AG04450 (cell line): ENCODE results near the gene SHANK1. TPM values are rescaled to one million over a fixed set of nuclear protein-coding genes. Genes with fewer than 3 reads are reported as not detected.

Source experiments
- CTCF ChIA-PET: fragments of 300-600, 350-600 bp; formaldehyde crosslinking; extraction: SDS; loops from one replicate; lab custom pipeline; 2022; ENCODE audit warnings: antibody characterized with exemption, inconsistent platforms; lab: Charles Lee
- POLR2A ChIA-PET: fragments of 350-600 bp; formaldehyde crosslinking; extraction: SDS; loops from one replicate; lab custom pipeline; 2021; ENCODE audit warnings: antibody characterized with exemption, inconsistent platforms; lab: Yijun Ruan, JAX
- DNase-seq: peaks from one replicate; pipeline ENCODE4 v3.0.0-alpha.2; 2011; ENCODE audit warnings: low read depth, low spot score
- H3K27ac ChIP-seq: one replicate; pipeline ENCODE4 v1.5.1; 2012; ENCODE audit warnings: low read depth, low read length, control low read depth
- H3K27me3 ChIP-seq: one replicate; pipeline ENCODE4 v1.6.0; 2012; ENCODE audit warnings: low read length; ENCODE audit not compliant: control insufficient read depth, insufficient read depth
- H3K4me3 ChIP-seq: 2 replicates; pipeline ENCODE4 v1.5.1; 2011; ENCODE audit warnings: mild to moderate bottlenecking, low read depth, low read length, control low read depth
- H3K9me3 ChIP-seq: 2 replicates; pipeline ENCODE4 v1.5.1; 2012; ENCODE audit warnings: low read length; ENCODE audit not compliant: control insufficient read depth, insufficient read depth
- polyA plus RNA-seq: library from polyadenylated mRNA; depleted of rRNA; stranded (reverse); fragments of >200 nt; gene quantifications from 2 replicates; pipeline ENCODE4 v1.2.3, GENCODE V29; 2011
- TF ChIP-seq, protein P1 (sequence below): IDR thresholded peaks from 2 replicates; pipeline ENCODE4 v1.5.1; 2011; ENCODE audit warnings: low read depth, low read length, control low read depth, inconsistent platforms

The SHANK1 gene
- polyA plus RNA-seq, 1 experiment = 2.4 TPM

DNA sequence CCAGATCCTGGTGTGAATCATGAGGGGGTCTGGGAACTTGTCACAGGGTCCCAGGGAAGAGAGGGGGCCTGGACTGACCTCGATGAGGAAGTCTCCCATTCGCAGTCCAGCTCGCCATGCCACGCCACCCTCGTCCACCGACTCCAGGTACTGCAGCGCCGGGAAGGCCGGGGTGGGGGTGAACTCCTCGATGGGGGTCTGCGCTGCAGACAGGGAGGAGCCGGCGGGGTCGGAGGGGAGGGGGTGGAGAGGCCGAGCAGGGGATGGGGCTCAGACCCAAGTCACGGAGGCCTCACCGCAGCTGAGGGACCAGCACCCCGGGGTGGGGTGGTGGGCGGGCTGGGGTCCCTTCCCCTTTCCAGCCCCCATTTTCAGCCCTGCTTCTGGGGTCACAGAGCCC lies 30.8 kb downstream of the SHANK1 start:
- CTCF ChIA-PET = no interaction called here
- TF ChIP-seq, protein P1, sequence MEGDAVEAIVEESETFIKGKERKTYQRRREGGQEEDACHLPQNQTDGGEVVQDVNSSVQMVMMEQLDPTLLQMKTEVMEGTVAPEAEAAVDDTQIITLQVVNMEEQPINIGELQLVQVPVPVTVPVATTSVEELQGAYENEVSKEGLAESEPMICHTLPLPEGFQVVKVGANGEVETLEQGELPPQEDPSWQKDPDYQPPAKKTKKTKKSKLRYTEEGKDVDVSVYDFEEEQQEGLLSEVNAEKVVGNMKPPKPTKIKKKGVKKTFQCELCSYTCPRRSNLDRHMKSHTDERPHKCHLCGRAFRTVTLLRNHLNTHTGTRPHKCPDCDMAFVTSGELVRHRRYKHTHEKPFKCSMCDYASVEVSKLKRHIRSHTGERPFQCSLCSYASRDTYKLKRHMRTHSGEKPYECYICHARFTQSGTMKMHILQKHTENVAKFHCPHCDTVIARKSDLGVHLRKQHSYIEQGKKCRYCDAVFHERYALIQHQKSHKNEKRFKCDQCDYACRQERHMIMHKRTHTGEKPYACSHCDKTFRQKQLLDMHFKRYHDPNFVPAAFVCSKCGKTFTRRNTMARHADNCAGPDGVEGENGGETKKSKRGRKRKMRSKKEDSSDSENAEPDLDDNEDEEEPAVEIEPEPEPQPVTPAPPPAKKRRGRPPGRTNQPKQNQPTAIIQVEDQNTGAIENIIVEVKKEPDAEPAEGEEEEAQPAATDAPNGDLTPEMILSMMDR = no peak
- no peak for DNase-seq
- peaks cover 11% of the 10 kb centered on the region for H3K27me3 ChIP-seq
- no peaks in the 10 kb centered on the region; the same call in 1 of the 2 replicates for H3K9me3 ChIP-seq
- H3K27ac ChIP-seq = no peak overlapping the region
- no peak overlapping the region for H3K4me3 ChIP-seq
- POLR2A ChIA-PET = no interaction called here

DNA sequence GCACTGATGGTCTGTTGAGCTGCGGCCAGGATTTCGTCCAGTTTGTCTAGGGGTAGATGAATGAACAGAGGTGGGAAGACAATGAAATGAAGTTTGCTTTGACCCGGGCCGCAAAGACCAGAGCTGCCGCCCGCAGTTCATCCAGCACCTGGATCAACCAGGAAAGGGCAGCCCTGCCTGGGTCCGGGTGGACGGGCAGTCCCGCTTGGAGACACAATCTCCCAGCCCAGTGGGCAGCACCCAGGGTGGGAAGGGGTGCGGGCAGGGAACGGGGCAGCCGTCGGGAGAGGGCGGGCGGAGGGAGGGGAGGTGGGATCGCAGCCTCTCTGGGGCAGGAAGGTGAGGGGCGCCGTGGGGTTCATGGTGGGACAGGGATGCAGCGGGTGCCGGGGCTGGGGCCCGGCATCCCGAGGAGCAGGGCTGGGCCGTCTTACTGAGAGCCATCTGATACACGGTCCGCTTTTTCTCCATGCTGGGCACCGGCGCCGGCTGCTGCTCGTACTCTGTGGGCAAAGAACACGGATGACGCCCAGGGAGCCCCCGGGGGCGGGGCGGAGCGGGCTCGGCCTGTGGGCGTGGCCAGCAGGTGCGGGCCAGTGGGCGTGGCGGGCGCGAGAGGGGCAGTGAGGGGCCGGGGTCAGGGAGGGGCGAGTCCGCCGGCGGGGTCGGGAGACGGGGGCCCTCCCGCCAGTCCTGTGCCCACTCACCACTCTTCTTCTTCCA lies 33.1 kb downstream of the SHANK1 start:
- CTCF ChIA-PET = no interaction called here
- TF ChIP-seq, protein P1 = no peak
- no peak overlapping the region for H3K27ac ChIP-seq
- no peaks in the 10 kb centered on the region for H3K9me3 ChIP-seq
- H3K27me3 ChIP-seq = peaks cover 2% of the 10 kb centered on the region
- POLR2A ChIA-PET = no interaction called here
- H3K4me3 ChIP-seq = no peak overlapping the region
- DNase-seq = no peak

DNA sequence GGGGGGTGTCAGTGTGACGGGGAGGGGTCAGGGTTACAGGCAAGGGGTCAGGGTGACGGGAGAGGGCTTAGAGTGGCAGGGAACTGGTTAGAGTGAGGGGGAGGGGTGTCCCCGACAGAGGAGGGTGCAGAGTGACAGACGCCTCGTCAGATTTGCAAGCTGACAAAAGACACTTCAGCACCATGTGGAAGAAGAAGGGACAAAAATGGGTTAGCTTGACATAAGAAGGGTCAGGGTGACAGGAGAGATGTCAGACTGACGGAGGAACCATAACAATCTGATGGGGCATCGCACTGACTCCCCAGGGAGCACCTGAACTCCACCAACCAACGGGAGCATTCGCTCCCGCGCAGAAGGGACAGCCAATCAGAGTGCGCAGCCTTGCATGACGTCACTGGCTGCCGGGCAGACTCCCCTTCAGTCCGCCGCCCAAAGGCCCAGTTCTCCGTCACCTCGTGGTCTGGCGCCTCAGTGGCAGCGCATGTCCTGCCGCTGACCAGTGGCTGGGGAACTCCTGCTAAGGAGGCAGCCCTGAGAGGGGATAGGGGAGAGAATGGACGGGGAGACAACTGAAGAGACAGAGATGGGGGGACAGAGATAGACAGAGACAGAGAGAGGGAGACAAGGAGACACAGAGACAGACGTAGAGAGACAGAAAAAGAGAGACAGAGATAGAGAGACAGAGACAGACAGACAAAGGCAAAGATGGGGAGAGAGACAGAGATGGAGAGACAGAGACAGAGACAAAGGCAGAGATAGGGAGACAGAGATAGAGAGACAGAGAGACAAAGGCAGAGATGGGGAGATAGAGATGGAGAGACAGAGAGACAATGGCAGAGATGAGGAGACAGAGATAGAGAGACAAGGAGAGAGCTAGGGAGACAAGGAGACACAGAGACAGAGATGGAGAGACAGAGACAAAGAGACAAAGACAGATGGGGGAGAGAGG lies 40.2 kb downstream of the SHANK1 start:
- no peaks in the 10 kb centered on the region for H3K27me3 ChIP-seq
- no peak overlapping the region for H3K27ac ChIP-seq
- no peaks in the 10 kb centered on the region for H3K9me3 ChIP-seq
- TF ChIP-seq, protein P1 = no peak
- ChIA-PET CTCF (no interaction called here), POLR2A (no interaction called here)
- H3K4me3 ChIP-seq = no peak overlapping the region
- peak; percentile 36 for DNase-seq

DNA sequence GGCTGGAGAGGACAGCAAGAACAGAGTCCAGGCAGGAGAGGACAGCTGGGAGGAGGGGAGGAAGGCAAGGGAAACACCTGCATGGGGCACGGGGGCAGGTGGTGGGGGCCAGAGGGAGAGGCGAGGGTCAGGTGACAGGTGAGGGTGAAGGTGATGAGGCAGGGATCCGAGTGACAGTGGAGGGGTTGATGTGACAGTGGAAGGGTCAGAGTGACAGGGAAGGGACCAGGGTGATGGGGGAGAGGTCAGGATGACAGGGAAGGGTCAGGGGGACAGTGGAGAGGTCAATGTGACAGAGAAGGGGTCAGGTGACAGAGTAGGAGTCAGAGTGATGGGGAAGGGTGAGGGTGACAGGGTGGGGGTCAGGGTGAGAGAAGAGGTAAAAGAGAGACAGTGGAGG lies 41.3 kb downstream of the SHANK1 start:
- Histone ChIP-seq H3K27me3 (peaks cover under 1% of the 10 kb centered on the region), H3K4me3 (no peak overlapping the region), H3K27ac (no peak overlapping the region), H3K9me3 (no peaks in the 10 kb centered on the region)
- ChIA-PET POLR2A (no interaction called here), CTCF (interaction anchor here (0.6 kb wide), 1 partner anchor 149 kb away, joined by 3 read pairs; no protein-coding TSS in a partner anchor)
- no peak for DNase-seq
- TF ChIP-seq, protein P1 = no peak
